IMR-90 (cell line): Measurements from ENCODE around the gene GRID2IP.

Source experiments
- POLR2A ChIP-seq: IDR thresholded peaks from 2 replicates; pipeline ENCODE4 v1.6.1; 2012; ENCODE audit warnings: mild to moderate bottlenecking, low read depth, low read length
- RCOR1 ChIP-seq: IDR thresholded peaks from 2 replicates; pipeline ENCODE4 v1.6.1; 2012; ENCODE audit warnings: mild to moderate bottlenecking, low read length, improper control_type of control experiment; ENCODE audit not compliant: insufficient replicate concordance
- RFX5 ChIP-seq: IDR thresholded peaks from 2 replicates; pipeline ENCODE4 v1.8.0; 2012; ENCODE audit warnings: low read depth, mild to moderate bottlenecking, low read length, moderate library complexity
- SMC3 ChIP-seq: fragments of 150-350 bp; IDR thresholded peaks from 2 replicates; pipeline ENCODE4 v1.6.1; 2016; ENCODE audit warnings: low read depth, mild to moderate bottlenecking, antibody characterized with exemption, low read length, moderate library complexity
- TF ChIP-seq, protein P1 (sequence below): conservative IDR thresholded peaks from 2 replicates; pipeline ENCODE4 v1.5.1; 2012; ENCODE audit warnings: mild to moderate bottlenecking, low read depth, low read length, improper control_type of control experiment
- TF ChIP-seq, protein P2 (sequence below): fragments of 150-350 bp; IDR thresholded peaks from 2 replicates; pipeline ENCODE4 v1.6.1; 2016; ENCODE audit warnings: low read depth, mild to moderate bottlenecking, low read length, moderate library complexity, borderline replicate concordance

DNA sequence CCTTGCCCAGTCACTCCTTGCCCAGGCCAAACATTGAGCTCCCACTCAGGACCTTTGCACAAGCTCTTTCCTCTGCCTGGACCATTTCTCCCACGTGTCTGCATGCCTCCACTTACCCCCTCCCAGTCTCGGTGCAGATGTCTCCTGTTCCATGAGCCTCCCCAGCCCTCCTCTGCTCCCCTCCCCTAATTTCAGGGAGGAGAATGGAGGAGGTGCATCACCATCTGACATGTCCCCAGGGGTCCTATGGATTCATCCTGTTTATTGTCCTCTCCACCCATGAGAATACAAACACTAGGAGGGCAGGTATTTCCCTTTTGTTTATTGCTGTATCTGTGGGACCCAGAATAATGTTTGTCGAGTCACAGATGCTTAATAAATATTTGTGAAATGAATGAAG is 8.6 kb upstream of the GRID2IP start:
- TF ChIP-seq RCOR1 (no peak), SMC3 (no peak), POLR2A (no peak), RFX5 (no peak)
- TF ChIP-seq, protein P1, sequence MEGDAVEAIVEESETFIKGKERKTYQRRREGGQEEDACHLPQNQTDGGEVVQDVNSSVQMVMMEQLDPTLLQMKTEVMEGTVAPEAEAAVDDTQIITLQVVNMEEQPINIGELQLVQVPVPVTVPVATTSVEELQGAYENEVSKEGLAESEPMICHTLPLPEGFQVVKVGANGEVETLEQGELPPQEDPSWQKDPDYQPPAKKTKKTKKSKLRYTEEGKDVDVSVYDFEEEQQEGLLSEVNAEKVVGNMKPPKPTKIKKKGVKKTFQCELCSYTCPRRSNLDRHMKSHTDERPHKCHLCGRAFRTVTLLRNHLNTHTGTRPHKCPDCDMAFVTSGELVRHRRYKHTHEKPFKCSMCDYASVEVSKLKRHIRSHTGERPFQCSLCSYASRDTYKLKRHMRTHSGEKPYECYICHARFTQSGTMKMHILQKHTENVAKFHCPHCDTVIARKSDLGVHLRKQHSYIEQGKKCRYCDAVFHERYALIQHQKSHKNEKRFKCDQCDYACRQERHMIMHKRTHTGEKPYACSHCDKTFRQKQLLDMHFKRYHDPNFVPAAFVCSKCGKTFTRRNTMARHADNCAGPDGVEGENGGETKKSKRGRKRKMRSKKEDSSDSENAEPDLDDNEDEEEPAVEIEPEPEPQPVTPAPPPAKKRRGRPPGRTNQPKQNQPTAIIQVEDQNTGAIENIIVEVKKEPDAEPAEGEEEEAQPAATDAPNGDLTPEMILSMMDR = no peak
- TF ChIP-seq, protein P2, sequence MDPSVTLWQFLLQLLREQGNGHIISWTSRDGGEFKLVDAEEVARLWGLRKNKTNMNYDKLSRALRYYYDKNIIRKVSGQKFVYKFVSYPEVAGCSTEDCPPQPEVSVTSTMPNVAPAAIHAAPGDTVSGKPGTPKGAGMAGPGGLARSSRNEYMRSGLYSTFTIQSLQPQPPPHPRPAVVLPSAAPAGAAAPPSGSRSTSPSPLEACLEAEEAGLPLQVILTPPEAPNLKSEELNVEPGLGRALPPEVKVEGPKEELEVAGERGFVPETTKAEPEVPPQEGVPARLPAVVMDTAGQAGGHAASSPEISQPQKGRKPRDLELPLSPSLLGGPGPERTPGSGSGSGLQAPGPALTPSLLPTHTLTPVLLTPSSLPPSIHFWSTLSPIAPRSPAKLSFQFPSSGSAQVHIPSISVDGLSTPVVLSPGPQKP = no peak
